ENCODE measurements around the gene KIF6.

Gene KIF6

DNA sequence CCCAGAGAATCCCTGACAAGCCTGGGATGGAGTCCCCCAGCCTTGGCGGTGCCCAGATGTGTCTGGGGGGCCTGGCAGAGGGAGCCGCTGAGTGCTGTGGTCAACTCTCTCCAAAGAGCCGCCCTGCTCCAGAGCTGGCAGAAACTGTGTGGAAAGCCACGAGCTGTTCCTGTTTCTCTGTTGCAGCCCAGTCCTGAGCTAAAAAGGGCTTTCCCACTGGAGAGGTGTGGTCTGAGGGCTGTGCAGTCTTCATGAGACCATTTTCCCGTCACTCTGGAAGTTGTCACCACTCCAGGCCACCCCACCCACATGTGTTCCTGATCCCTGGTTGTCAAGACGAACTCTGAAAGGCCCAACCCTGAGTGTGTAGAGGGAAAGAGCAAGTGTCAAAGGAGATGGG, 303.0 kb downstream of the KIF6 start:
- peaks cover 8% of the 10 kb centered on the region for H3K4me1 ChIP-seq (ENCODE audit: control insufficient read depth, insufficient read depth, low read length)

DNA sequence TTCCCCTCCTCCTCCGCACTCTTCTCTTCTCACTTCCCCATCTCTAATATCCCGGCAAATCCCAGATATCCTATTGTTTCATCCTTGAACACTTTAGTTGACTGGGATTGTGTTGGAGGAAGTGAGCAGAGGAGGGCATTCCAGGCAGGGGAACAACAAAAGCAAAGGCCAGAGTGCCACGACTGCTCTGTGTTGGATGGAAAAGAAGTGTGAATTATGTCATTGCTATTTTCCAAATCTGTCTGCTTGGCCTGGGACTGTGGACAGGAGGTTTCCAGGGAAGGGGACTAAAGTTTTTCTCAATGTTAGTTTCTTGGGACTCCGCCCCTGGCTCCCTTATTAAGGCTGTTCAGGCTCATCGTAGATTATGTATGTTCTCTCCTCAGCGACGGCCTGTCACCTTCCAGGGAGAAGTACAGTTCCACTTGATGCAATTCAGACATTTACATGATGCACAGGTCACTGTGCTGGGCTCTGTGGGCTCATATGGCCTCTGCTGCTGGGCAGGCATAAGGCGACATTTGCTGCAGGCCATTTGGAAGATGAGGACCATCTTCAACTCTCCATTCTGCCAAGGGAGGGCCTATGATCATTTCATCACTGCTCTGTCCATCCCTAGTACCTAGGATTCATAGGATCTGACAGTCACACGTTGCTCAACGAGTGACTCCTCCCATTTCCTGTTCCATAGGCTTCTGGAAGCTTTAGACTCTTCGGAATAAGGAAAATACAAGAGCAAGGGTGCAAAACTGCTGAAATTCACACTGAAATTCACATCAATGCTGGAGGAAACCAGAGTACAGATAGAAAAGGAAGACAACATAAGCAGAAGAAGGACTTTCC, 303.6 kb downstream of the KIF6 start:
- no peaks in the 10 kb centered on the region for H3K27me3 ChIP-seq (ENCODE audit: control insufficient read depth, insufficient read depth, low read length)
- peaks cover 8% of the 10 kb centered on the region for H3K4me1 ChIP-seq (ENCODE audit: control insufficient read depth, insufficient read depth, low read length)
- no peaks in the 10 kb centered on the region for H3K36me3 ChIP-seq (ENCODE audit: control insufficient read depth, insufficient read depth, low read length)
- H3K9ac ChIP-seq (ENCODE audit: low read length), result no peak overlapping the region
- H3K27ac ChIP-seq (ENCODE audit: low read depth, low read length), result peak overlapping the region; percentile 79
- H3K4me3 ChIP-seq (ENCODE audit: low read length), result no peak overlapping the region

More for the DNA sequence above, 303.0 kb downstream of the KIF6 start:
- H3K27ac ChIP-seq (ENCODE audit: low read depth, low read length), result no peak overlapping the region
- H3K36me3 ChIP-seq (ENCODE audit: control insufficient read depth, insufficient read depth, low read length), result no peaks in the 10 kb centered on the region
- no peak overlapping the region for H3K4me3 ChIP-seq (ENCODE audit: low read length)
- no peak overlapping the region for H3K9ac ChIP-seq (ENCODE audit: low read length)
- H3K27me3 ChIP-seq (ENCODE audit: control insufficient read depth, insufficient read depth, low read length), result no peaks in the 10 kb centered on the region

DNA sequence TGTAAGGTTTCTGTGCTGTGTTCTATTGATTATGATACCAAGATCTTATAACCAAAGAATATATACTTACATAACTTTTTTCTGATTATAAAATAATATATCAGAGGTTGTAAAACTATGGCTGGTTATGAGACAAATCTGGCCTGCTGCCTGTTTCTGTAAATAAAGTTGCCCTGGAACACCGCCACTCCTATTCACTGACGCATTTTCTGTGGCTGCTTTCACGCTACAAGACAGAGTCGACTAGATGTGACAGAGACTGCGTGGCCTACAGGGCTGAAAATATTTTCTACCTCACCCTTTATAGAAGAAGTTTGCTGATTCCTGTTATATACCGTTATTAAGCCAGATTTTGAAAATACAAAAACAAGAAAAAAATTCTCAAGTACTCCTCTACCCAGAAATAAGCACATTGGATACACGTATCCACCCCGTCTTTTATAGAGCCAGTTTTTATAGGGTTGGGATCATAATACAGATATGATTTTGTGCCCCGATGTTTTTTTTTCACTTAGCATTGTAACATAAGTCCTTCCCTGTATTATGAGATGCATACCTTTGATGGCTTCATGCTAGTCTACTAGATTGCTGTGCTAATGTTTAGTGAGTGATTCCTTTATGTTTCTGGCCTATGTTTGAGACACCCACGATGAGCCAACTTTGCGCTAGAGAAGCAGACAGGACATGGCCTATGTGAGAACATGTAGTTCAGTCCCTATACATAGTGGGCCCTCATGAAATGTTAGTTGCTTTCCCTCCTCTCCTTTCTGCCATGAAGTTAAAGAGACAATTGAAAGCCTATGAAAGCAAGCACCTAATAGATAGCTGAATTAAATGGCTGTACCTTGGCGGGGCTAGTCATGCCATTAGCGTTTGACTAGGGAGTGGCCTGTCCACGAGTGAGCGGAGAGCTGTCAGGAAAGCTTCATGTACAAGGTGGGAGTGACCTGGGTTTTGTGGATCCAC, 304.6 kb downstream of the KIF6 start:
- H3K36me3 ChIP-seq (ENCODE audit: control insufficient read depth, insufficient read depth, low read length), result no peaks in the 10 kb centered on the region
- no peak overlapping the region for H3K4me3 ChIP-seq (ENCODE audit: low read length)
- no peak overlapping the region for H3K9ac ChIP-seq (ENCODE audit: low read length)
- H3K4me1 ChIP-seq (ENCODE audit: control insufficient read depth, insufficient read depth, low read length), result peaks cover 12% of the 10 kb centered on the region
- H3K27ac ChIP-seq (ENCODE audit: low read depth, low read length), result peak overlapping the region; percentile 79
- no peaks in the 10 kb centered on the region for H3K27me3 ChIP-seq (ENCODE audit: control insufficient read depth, insufficient read depth, low read length)

DNA sequence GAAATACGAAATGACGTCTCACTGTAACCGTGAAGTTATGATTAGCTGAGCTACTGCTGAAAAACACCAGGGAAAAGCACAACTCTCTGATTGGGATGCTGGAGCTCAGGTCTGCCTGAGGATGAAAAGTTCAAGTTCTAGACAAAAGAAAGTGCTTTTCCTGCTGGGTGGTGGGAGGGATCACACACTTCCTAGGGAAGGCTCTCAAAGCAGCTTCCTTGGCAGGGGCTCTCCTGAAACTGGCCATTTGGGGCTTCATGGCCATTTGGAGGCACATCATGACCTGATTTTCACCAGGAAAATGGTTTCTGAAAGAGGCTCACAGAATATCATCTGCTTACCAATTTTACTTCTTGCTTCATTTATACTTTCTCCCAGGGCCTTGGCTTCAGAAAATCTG, 305.6 kb downstream of the KIF6 start:
- no peak overlapping the region for H3K4me3 ChIP-seq (ENCODE audit: low read length)
- H3K27me3 ChIP-seq (ENCODE audit: control insufficient read depth, insufficient read depth, low read length), result no peaks in the 10 kb centered on the region
- peaks cover 15% of the 10 kb centered on the region for H3K4me1 ChIP-seq (ENCODE audit: control insufficient read depth, insufficient read depth, low read length)
- H3K27ac ChIP-seq (ENCODE audit: low read depth, low read length), result no peak overlapping the region
- no peaks in the 10 kb centered on the region for H3K36me3 ChIP-seq (ENCODE audit: control insufficient read depth, insufficient read depth, low read length)
- no peak overlapping the region for H3K9ac ChIP-seq (ENCODE audit: low read length)

DNA sequence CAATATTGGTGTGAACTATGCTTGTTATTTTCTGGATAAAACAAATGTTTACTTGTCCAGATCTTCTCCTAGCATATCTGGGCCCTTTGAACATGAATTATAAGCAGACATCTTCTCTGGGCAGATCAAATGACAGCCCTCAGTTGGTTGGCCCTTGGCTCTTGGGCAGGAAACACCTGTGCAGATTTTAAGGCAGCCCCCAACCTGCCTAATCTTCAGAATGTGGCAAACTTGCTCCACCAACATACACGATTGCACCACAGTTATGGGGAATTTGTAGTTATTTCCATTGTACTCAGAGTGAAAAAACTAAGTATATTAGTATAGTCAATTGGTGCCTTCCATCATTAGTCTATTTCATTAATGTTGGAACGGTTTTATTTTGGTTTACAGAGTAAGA, 307.8 kb downstream of the KIF6 start:
- H3K27ac ChIP-seq (ENCODE audit: low read depth, low read length), result no peak overlapping the region
- no peaks in the 10 kb centered on the region for H3K27me3 ChIP-seq (ENCODE audit: control insufficient read depth, insufficient read depth, low read length)
- peaks cover 15% of the 10 kb centered on the region for H3K4me1 ChIP-seq (ENCODE audit: control insufficient read depth, insufficient read depth, low read length)
- H3K4me3 ChIP-seq (ENCODE audit: low read length), result no peak overlapping the region
- H3K9ac ChIP-seq (ENCODE audit: low read length), result no peak overlapping the region
- H3K36me3 ChIP-seq (ENCODE audit: control insufficient read depth, insufficient read depth, low read length), result no peaks in the 10 kb centered on the region

DNA sequence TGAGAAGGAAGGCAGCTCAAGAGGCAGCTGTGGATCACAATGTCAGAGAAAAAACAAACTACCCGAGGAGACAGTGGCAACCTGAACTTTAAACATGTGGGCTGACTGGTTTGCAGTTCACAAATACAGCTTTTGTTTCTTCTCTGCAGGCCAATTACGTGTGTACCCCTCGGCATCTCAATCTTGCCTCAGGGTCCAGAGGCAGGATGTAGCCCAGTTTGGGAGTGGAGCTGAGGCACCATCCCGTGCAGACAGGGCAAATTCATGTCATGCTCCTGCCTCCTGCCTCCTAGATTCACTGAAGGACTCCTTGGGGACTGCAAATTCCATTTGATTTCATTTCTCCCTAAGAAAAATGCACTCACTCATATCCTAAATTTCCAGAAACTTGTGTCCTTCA, 308.5 kb downstream of the KIF6 start:
- Histone ChIP-seq H3K4me3 (ENCODE audit: low read length) (no peak overlapping the region), H3K4me1 (ENCODE audit: control insufficient read depth, insufficient read depth, low read length) (peaks cover 15% of the 10 kb centered on the region), H3K9ac (ENCODE audit: low read length) (no peak overlapping the region), H3K27me3 (ENCODE audit: control insufficient read depth, insufficient read depth, low read length) (no peaks in the 10 kb centered on the region), H3K36me3 (ENCODE audit: control insufficient read depth, insufficient read depth, low read length) (no peaks in the 10 kb centered on the region), H3K27ac (ENCODE audit: low read depth, low read length) (peak overlapping the region; percentile 74)

DNA sequence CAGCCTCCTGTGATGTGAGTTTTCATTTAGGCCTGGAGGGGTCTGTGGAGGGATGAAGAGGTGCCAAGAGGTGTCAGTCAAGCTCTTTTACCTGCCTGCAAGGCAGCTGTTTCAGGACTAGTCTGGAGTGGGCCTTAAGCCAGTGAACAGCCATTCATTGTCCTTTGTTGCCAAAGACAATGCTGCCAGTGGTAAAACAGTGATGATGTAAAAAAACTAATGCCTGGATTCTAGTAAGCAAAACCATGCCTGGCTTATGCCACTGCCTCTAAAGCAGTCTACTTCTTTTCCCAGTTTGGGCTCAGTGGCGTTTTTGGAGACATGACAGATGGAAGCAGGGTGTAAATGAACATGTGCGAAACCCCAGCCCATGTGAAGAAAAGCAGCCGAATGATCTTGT, 309.2 kb downstream of the KIF6 start:
- Histone ChIP-seq H3K27me3 (ENCODE audit: control insufficient read depth, insufficient read depth, low read length) (no peaks in the 10 kb centered on the region), H3K4me1 (ENCODE audit: control insufficient read depth, insufficient read depth, low read length) (peaks cover 15% of the 10 kb centered on the region), H3K9ac (ENCODE audit: low read length) (no peak overlapping the region), H3K27ac (ENCODE audit: low read depth, low read length) (peak overlapping the region; percentile 74), H3K36me3 (ENCODE audit: control insufficient read depth, insufficient read depth, low read length) (no peaks in the 10 kb centered on the region), H3K4me3 (ENCODE audit: low read length) (no peak overlapping the region)

DNA sequence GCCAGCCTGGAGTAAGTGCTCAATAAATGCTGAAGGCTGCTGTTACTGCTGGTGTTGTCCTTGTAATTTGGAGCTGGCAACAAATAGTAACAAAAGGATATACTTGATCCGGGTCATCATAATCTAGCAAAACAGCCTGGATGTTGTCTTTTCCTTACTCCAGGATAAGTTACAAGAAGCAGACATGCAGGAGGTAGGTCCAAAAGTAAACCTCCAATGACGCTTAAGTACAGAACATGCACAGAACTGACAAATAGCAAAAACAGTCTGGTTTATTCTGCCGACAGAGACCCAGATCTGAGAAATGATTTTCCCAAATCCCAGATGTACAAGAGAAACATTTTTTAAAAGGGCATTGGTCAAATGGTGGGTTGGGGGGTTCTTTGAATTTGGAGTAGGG, 309.7 kb downstream of the KIF6 start:
- no peak overlapping the region for H3K4me3 ChIP-seq (ENCODE audit: low read length)
- H3K27ac ChIP-seq (ENCODE audit: low read depth, low read length), result peak overlapping the region; percentile 74

DNA sequence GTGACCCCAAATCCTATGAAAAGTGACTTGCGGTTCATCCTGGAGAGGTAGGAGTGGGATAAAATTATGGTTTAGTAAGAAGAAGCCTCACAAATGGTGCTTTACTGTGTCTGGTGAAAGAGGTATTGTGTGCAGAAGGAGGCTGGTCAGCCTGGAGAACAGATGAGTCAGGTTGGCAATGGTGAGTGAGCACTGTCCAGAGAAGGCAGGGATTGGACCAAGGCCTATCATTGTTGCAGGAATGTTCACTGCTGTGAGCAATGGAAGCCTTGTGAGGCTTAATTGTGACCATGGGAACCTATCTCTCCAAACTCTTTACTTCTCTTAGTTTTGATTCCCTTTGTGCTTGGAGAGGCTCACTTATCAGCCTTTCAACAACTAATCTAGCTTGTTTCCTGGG, 313.7 kb downstream of the KIF6 start:
- Histone ChIP-seq H3K4me3 (ENCODE audit: low read length) (no peak overlapping the region), H3K9ac (ENCODE audit: low read length) (no peak overlapping the region), H3K27me3 (ENCODE audit: control insufficient read depth, insufficient read depth, low read length) (no peaks in the 10 kb centered on the region), H3K36me3 (ENCODE audit: control insufficient read depth, insufficient read depth, low read length) (no peaks in the 10 kb centered on the region), H3K27ac (ENCODE audit: low read depth, low read length) (no peak overlapping the region), H3K4me1 (ENCODE audit: control insufficient read depth, insufficient read depth, low read length) (peaks cover 7% of the 10 kb centered on the region)

More for the DNA sequence above, 309.7 kb downstream of the KIF6 start:
- Histone ChIP-seq H3K4me1 (ENCODE audit: control insufficient read depth, insufficient read depth, low read length) (peaks cover 10% of the 10 kb centered on the region), H3K27me3 (ENCODE audit: control insufficient read depth, insufficient read depth, low read length) (no peaks in the 10 kb centered on the region), H3K9ac (ENCODE audit: low read length) (no peak overlapping the region), H3K36me3 (ENCODE audit: control insufficient read depth, insufficient read depth, low read length) (no peaks in the 10 kb centered on the region)

DNA sequence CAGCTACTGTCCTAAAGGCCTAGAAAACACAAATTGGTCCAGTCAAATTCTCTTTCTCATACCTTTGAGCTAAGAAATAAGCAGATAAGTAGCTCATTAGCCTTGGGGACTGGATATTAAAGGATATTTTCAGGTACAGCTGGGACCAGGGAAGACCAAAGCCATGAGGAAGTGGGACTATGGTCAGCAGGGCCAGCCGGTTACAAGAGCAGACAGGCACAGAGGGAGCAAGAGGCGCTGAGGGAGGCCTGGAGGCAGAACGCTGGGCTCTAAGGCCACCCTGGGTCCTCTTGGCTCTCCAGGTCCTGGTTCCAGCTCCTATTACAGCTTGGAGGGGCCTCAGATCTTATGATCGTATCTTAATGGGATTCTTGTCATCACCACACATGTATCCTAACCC, 314.2 kb downstream of the KIF6 start:
- Histone ChIP-seq H3K4me1 (ENCODE audit: control insufficient read depth, insufficient read depth, low read length) (peaks cover 5% of the 10 kb centered on the region), H3K27me3 (ENCODE audit: control insufficient read depth, insufficient read depth, low read length) (no peaks in the 10 kb centered on the region), H3K27ac (ENCODE audit: low read depth, low read length) (no peak overlapping the region), H3K4me3 (ENCODE audit: low read length) (no peak overlapping the region), H3K9ac (ENCODE audit: low read length) (no peak overlapping the region), H3K36me3 (ENCODE audit: control insufficient read depth, insufficient read depth, low read length) (no peaks in the 10 kb centered on the region)

DNA sequence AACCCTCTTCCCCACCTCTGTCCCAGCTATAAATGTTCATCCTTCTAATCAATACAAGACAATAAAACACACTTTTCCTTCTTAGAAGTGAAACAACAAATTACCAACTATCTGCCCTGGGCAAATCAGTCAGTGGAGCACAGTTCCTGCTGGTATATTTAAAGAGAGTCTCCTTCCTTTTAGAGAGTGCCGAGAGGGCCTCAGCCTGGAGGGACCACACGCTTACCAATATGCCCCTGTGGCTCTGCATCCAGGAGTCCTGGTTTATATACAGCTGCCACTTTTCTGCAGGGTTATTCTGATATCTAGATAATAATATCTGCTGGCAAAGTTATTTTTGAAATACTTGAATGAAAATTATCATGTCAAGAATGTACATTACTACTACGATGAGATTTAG, 315.3 kb downstream of the KIF6 start:
- Histone ChIP-seq H3K4me3 (ENCODE audit: low read length) (no peak overlapping the region), H3K36me3 (ENCODE audit: control insufficient read depth, insufficient read depth, low read length) (no peaks in the 10 kb centered on the region), H3K4me1 (ENCODE audit: control insufficient read depth, insufficient read depth, low read length) (no peaks in the 10 kb centered on the region), H3K9ac (ENCODE audit: low read length) (no peak overlapping the region), H3K27me3 (ENCODE audit: control insufficient read depth, insufficient read depth, low read length) (no peaks in the 10 kb centered on the region), H3K27ac (ENCODE audit: low read depth, low read length) (no peak overlapping the region)

DNA sequence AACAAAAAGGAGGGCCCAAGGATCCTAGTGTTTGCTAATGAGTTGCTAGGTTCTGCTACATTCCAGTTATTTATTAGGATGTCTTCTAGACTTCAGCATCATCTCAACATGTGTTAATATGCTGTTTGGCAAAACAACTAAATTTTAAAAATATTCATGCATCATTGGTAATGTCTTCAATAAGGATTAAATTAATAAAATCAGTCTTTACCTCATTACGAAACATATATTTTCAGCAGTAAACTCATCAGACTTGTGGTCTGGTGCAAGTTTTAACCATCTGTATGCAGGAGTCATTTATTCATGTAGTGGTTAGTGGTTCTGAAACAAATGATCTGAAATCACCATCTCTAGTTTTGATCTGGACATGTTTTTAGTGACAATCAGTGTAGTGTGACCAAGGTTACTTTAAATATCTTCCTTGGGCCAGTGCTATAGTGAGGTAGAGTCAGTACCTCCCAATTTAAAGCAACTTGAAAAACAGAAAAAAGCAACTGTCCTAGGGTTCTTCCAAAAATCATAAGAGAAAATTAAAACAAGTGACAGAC, 317.7 kb downstream of the KIF6 start:
- no peaks in the 10 kb centered on the region for H3K36me3 ChIP-seq (ENCODE audit: control insufficient read depth, insufficient read depth, low read length)

More for the DNA sequence above, 317.7 kb downstream of the KIF6 start:
- H3K9ac ChIP-seq (ENCODE audit: low read length), result no peak overlapping the region
- no peak overlapping the region for H3K4me3 ChIP-seq (ENCODE audit: low read length)
- no peaks in the 10 kb centered on the region for H3K27me3 ChIP-seq (ENCODE audit: control insufficient read depth, insufficient read depth, low read length)
- no peaks in the 10 kb centered on the region for H3K4me1 ChIP-seq (ENCODE audit: control insufficient read depth, insufficient read depth, low read length)
- no peak overlapping the region for H3K27ac ChIP-seq (ENCODE audit: low read depth, low read length)
